ENCODE data around the gene JUP.

GRCh38 chr17:41705271-41705991 is 81.1 kb downstream of the JUP start:
- no peak for TF ChIP-seq CTCF (conservative IDR thresholded peaks at IDR 0.05; ENCODE audit: low read depth, low read length)
- TF ChIP-seq POLR2A (IDR thresholded peaks at IDR 0.05; ENCODE audit: low read depth, low read length) = no peak
- TF ChIP-seq MAFK (IDR thresholded peaks at IDR 0.05; ENCODE audit: low read depth, low read length) = no peak
- TF ChIP-seq, protein P1, sequence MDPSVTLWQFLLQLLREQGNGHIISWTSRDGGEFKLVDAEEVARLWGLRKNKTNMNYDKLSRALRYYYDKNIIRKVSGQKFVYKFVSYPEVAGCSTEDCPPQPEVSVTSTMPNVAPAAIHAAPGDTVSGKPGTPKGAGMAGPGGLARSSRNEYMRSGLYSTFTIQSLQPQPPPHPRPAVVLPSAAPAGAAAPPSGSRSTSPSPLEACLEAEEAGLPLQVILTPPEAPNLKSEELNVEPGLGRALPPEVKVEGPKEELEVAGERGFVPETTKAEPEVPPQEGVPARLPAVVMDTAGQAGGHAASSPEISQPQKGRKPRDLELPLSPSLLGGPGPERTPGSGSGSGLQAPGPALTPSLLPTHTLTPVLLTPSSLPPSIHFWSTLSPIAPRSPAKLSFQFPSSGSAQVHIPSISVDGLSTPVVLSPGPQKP (IDR thresholded peaks at IDR 0.05; ENCODE audit: borderline replicate concordance, low read depth, low read length) = no peak
- TF ChIP-seq NFE2L2 (IDR thresholded peaks at IDR 0.05; ENCODE audit: low read depth, low read length) = no peak
- no peak for TF ChIP-seq CHD1 (IDR thresholded peaks at IDR 0.05; ENCODE audit: low read depth, low read length)
- no peak for TF ChIP-seq RCOR1 (IDR thresholded peaks at IDR 0.05; ENCODE audit: insufficient replicate concordance, low read length)
- TF ChIP-seq BHLHE40 (IDR thresholded peaks at IDR 0.05; ENCODE audit: low read depth, low read length) = no peak
- no peak for TF ChIP-seq CEBPB (IDR thresholded peaks at IDR 0.05; ENCODE audit: low read depth, low read length)
- no peak for TF ChIP-seq RAD21 (IDR thresholded peaks at IDR 0.05; ENCODE audit: low read length)
- no peak for TF ChIP-seq USF2 (IDR thresholded peaks at IDR 0.05; ENCODE audit: low read depth, low read length)
- no peak for TF ChIP-seq RFX5 (IDR thresholded peaks at IDR 0.05; ENCODE audit: low read depth, low read length)
- TF ChIP-seq MAZ (IDR thresholded peaks at IDR 0.05; ENCODE audit: borderline replicate concordance, low read depth, low read length) = no peak
- TF ChIP-seq MXI1 (IDR thresholded peaks at IDR 0.05; ENCODE audit: borderline replicate concordance, low read depth, low read length) = no peak
